GM12873 (cell line): ENCODE data around the gene HACE1.

Source experiments
- TF ChIP-seq, protein P1 (sequence below): IDR thresholded peaks from 2 replicates; pipeline ENCODE4 v1.5.1; 2012; ENCODE audit warnings: low read depth, mild to moderate bottlenecking, moderate library complexity, low read length, control low read depth; ENCODE audit not compliant: insufficient read depth; ENCODE audit errors: missing control alignments

The HACE1 gene

DNA sequence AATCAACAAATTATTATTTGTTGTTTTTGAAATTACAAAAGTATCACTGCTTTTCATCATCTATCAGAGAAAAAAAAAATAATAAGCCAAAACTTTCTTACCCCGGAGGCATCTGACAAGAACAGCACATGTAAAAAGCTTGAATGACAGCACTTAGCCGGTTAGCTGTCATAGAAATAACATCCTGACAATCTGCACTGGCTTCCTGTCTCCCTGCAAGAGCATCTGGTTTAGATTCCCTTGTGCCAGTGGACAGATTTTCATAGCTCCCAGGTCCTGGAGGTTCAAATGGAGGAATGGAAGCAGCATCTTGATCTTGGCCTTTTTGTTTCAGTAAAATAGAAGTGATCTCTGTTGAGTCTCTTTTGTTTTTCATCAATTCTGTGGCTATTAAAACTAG, 74.8 kb downstream of the HACE1 start:
- TF ChIP-seq, protein P1, sequence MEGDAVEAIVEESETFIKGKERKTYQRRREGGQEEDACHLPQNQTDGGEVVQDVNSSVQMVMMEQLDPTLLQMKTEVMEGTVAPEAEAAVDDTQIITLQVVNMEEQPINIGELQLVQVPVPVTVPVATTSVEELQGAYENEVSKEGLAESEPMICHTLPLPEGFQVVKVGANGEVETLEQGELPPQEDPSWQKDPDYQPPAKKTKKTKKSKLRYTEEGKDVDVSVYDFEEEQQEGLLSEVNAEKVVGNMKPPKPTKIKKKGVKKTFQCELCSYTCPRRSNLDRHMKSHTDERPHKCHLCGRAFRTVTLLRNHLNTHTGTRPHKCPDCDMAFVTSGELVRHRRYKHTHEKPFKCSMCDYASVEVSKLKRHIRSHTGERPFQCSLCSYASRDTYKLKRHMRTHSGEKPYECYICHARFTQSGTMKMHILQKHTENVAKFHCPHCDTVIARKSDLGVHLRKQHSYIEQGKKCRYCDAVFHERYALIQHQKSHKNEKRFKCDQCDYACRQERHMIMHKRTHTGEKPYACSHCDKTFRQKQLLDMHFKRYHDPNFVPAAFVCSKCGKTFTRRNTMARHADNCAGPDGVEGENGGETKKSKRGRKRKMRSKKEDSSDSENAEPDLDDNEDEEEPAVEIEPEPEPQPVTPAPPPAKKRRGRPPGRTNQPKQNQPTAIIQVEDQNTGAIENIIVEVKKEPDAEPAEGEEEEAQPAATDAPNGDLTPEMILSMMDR = no peak

DNA sequence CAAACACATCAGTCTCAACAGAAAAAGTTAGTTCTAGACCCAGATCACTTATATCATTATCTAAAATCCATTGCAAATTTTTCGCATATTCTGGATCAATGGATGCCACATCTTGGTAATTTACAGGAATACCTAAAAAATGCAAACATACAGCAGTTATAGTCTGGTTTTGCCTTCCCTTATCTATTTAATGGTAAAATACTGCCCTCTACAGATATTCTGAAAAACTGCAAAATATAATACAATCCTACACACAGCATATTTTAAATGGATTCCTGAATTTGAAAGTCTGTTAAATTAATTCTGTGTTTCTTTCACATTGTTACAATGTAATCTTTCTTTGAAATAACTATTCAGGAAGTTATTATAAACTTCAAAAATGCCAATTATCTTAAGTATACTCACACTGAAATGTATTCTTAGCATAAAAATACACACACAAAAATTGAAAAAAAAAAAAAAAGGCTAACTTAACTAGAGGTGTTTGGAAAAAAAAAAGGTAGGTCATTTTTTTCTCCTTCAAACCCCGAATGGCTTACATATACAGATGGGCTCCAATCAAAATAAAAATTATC, 88.4 kb downstream of the HACE1 start:
- TF ChIP-seq, protein P1 = peak; percentile 37

DNA sequence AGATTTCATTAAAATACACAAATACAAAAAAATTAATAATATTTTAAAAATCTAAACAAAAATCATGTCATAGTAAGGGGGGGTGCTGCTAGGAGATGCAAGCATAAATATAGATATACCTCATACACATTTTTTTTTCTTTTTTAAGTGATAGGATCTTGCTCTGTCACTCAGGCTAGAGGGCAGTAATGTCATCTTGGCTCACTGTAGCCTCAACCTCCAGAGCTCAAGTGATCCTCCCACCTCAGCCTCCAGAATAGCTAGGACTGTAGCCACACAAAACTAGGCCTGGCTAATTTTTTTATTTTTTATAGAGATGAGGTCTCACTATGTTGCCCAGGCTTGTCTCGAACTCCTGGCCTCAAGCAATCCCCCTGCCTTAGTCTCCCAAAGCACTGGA, 90.8 kb downstream of the HACE1 start:
- TF ChIP-seq, protein P1 = no peak

DNA sequence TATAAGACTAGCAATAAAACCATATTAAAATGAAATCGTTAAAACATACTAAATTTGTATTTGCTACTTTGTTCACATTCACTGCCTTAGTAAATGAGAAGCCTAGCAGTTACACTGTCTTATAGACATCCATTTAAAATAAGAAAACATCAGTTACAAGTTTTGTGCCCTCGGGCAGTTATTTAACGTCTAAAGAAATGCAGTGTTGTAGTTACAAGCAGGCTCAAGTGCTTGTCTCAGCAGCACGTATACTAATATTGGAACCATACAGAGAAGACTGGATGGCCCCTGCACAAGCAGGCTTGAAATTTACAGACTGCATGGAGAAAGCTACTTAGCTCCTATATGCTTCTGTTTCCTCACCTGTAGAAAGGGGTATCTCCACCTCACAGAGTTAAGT, 93.1 kb downstream of the HACE1 start:
- TF ChIP-seq, protein P1 = no peak

DNA sequence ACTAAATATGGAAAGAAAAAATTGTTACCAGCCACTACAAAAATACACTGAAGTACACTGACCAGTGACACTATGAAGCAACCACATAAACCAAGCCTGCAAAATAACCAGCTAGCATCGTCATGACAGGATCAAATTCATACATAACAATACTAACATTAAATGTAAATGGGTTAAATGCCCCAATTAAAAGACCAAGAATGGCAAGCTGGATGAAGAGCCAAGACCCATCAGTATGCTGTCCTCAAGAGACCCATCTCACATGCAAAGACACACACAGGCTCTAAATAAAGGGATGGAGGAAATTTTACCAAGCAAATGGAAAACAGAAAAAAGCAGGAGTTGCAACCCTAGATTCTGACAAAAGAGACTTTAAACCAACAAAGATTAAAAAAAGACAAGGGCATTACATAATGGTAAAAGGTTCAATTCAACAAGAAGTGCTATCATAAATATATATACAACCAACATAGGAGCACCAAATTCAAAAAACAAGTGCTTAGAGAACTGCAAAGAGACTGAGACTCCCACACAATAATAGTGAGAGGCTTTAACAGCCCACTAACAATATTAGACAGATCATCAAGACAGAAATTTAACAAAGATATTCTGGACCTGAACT, 104.8 kb downstream of the HACE1 start:
- TF ChIP-seq, protein P1 = no peak

DNA sequence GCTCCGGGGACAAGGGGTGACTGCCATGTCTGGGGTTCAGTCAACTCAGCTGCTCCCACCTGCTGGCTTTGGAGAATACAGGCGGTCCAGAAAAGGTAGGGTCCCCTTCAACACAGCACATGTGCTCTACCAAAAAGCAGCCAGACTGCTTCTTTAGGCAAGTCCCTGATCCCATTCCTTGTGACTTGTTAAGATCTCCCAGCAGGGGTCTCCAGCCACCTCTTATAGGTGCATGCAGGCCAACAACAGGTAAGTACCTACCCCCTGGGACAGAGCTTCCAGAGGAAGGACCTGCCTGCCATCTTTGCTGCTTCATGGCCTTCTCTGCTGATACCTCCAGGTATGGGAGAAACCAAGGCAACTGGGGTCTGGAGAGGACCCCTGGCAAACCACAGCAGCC, 106.5 kb downstream of the HACE1 start:
- TF ChIP-seq, protein P1 = no peak

DNA sequence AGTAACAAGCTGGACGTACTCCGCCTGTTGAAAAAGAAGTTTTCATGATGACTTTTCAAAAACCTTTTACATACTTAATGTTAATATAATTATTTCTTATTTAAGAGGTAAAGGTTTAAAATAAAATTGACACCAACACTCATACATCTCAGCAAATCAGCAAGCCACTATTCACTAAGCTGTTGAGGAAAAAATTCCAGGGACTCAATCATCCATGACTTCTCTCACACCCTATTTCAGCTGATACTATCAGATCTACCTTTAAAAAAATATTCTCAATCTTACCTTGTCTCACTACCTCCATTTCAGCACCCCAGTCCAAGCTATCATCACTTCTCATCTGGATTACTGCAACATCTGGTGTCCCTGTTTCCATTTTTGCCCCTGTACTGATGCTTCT, 109.3 kb downstream of the HACE1 start:
- TF ChIP-seq, protein P1 = no peak

DNA sequence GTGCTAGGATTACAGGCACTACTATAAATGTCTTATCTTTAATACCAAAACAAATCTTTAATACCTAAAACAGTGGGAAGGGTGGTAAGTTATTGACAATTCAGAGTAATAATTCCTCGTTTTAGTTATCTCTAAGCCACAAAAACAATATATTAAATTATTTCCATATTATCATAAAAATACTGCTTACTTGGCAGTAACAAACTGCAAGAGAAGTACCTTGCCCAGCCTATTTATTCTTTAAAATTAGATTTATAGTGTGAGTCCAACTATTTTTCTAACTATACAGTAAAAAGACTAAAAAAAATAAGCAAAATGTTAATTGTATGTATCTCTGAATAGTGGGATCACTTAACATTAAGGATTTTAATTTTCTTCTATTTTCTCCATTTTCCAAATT, 123.2 kb downstream of the HACE1 start:
- TF ChIP-seq, protein P1 = no peak
